Measurements from ENCODE around the gene DBN1.
A peak's percentile ranks its signal among the peaks of the same experiment; 100 is the strongest.

Gene DBN1

DNA sequence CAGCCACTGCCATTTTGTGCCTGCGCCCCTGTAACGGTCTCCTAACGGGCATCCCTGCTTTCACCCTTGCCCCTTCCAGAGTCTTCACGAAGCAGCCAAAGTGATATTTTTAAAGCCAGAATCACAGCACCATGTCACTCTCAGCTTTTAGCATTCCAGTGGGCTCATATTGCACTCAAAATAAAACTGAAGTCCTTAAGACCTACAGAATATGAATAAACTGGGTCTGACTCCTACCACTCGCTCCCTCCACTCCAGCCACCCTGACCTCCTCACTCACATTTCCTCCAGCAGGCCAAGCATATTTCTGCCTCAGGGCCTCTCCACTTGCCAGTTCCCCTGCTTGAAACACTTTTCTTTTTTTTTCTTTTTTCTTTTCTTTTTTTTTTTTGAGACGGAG, 26.4 kb upstream of the DBN1 start:
- DNase-seq (ENCODE audit: low read depth): no peak
- TF ChIP-seq, protein P1, sequence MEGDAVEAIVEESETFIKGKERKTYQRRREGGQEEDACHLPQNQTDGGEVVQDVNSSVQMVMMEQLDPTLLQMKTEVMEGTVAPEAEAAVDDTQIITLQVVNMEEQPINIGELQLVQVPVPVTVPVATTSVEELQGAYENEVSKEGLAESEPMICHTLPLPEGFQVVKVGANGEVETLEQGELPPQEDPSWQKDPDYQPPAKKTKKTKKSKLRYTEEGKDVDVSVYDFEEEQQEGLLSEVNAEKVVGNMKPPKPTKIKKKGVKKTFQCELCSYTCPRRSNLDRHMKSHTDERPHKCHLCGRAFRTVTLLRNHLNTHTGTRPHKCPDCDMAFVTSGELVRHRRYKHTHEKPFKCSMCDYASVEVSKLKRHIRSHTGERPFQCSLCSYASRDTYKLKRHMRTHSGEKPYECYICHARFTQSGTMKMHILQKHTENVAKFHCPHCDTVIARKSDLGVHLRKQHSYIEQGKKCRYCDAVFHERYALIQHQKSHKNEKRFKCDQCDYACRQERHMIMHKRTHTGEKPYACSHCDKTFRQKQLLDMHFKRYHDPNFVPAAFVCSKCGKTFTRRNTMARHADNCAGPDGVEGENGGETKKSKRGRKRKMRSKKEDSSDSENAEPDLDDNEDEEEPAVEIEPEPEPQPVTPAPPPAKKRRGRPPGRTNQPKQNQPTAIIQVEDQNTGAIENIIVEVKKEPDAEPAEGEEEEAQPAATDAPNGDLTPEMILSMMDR (IDR thresholded peaks at IDR 0.05; ENCODE audit: insufficient read depth, low read depth, low read length, missing control alignments): no peak
- no peak overlapping the region for H3K4me3 ChIP-seq (ENCODE audit: low read depth, low read length)

DNA sequence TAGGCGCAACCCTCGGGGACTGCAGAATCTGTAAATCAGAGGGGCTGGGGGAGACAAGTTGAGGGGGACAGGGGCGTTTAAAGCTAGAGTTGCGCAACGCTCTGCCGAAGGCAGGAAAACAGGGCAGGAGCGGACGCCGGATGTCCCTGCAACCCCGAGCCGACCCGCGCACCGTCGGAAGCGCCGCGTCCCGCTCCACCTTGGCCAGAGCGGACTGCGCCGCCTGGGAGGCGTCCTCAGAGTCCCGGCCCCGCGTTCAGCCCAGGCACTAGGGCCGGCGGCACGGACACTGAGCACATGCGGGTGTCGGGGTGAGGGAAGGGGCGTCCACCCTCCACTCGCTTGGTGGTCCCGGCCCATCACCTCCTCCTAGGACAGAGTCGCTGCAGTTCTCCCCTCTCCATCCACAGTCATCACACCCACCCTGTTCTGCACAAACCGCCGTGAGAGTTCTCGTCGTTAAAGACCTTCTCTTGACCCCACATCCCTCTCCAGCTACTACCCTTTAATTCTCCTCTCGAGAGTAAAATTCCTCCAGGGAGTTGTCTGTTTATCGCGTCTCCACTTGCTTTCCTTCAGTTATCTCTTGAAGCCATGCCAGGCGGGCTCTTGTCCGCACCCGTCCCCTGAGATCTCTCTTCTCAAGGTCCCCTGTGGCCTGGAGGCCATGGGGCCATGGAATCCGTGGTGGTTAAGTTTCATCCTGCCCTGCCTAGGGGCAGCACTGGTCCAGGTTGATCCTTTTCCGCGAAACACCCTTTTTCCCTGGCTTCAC, 24.8 kb upstream of the DBN1 start:
- DNase-seq (ENCODE audit: low read depth): peak; percentile 44
- H3K4me3 ChIP-seq (ENCODE audit: low read depth, low read length): peak overlapping the region; percentile 82
- TF ChIP-seq, protein P1 (IDR thresholded peaks at IDR 0.05; ENCODE audit: insufficient read depth, low read depth, low read length, missing control alignments): no peak

DNA sequence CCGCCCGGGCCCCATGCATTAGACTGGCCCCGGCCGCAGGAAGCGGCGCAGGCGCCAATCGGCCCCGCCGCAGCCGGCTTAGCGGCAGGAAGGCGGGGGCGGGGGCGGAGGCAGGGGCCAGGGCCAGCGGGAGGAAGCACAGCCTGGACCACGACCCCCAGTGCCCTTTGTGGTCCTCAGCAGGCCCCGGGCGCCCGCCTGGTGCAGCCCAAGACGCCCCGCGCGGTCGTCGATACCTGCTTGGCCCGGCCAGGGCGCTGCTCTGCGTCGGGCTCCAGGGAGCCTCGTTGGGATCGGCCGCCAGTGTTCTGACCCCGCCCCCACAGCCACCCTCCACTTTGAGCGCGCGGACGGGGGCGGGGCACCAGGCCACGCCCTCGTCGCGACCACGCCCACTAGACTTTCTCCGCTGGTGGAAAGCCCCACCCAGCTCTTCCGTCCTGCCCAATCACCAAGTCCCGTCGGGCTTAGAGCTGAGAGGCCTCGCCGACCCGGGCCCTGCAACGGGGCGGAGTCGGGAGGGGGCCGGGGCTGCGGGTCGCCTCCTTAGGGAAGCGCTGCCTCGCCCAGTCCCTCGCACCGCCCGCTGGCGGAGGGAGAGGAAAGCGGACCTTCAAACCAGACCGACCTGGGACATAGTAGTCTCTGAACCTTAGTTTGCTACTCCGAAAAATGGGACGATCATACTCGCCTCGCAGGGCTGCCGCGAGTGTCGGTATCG, 24.0 kb upstream of the DBN1 start, which contains the start of gene PDLIM7:
TSS of gene PDLIM7 (minus strand) at position 313 of the 721 bp plus-strand sequence. CDS start 1,092 bp downstream, outside the sequence.
- H3K4me3 ChIP-seq (ENCODE audit: low read depth, low read length): peak within 1 kb of the TSS; percentile 82
- TF ChIP-seq, protein P1 (IDR thresholded peaks at IDR 0.05; ENCODE audit: insufficient read depth, low read depth, low read length, missing control alignments): no peak
- DNase-seq (ENCODE audit: low read depth): peak; percentile 97

DNA sequence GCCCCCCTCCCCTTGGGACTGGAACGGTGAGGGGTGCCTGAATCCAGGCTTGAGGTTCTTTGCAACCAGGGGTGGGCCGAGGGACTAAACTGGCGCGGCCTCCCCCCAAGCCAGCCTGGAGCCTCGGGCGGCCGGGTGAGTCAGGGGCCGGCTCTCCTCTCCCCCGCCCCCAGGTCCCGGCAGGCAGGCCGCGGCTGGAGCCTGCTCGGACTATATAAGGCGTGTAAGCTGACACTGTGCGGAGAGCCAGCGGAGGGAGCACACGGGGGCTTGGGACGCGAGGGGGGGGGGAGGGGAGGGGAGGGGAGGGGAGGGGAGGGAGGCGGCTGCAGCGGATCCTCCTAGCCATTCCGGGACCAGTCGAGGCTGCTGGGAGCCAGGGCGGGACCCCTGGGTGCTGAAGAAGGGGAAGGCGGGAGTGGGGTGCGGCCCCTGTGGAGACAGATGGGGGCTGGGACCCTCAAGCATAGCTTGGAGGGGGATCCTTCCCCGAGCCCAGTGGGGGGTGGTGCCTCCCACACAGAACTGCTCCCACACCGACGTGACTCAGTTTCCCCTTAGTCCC, 23.4 kb upstream of the DBN1 start:
- peak; percentile 46 for DNase-seq (ENCODE audit: low read depth)
- peak overlapping the region; percentile 82 for H3K4me3 ChIP-seq (ENCODE audit: low read depth, low read length)
- TF ChIP-seq, protein P1 (IDR thresholded peaks at IDR 0.05; ENCODE audit: insufficient read depth, low read depth, low read length, missing control alignments): no peak

DNA sequence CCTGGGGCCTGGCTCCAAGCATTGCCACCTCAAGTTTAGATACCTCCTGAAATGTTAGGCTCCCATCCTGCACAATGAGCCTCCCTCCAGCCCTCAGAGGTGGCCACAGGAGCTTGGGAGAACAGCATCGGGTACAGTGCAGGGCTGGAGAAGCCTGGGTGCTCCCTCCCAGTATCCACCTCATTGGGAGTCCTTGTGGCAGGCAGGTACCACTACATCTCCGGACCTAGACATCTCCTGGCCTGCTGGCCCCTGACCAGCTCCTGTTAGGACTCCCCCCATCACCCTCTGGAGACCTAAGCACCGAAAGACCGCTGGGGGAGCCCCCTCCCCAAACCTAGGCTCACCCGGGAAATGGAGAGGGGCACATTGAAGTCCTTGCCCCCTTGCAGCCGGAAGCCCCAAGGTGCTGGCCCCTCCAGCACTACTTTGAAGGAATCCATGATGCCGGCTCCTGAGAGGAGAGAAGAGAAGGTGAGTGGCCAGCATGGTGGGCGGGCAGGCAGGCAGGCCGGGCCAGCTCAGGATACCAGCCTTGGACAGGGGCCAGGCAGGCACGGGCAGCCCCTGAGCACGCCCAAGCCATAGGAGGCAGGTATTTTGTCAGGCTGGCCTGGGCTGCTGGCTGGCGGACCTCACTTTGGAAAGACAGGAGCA, 22.8 kb upstream of the DBN1 start:
- H3K4me3 ChIP-seq (ENCODE audit: low read depth, low read length): peak overlapping the region; percentile 82
- peak; percentile 35 for DNase-seq (ENCODE audit: low read depth)
- TF ChIP-seq, protein P1 (IDR thresholded peaks at IDR 0.05; ENCODE audit: insufficient read depth, low read depth, low read length, missing control alignments): peak; percentile 12

DNA sequence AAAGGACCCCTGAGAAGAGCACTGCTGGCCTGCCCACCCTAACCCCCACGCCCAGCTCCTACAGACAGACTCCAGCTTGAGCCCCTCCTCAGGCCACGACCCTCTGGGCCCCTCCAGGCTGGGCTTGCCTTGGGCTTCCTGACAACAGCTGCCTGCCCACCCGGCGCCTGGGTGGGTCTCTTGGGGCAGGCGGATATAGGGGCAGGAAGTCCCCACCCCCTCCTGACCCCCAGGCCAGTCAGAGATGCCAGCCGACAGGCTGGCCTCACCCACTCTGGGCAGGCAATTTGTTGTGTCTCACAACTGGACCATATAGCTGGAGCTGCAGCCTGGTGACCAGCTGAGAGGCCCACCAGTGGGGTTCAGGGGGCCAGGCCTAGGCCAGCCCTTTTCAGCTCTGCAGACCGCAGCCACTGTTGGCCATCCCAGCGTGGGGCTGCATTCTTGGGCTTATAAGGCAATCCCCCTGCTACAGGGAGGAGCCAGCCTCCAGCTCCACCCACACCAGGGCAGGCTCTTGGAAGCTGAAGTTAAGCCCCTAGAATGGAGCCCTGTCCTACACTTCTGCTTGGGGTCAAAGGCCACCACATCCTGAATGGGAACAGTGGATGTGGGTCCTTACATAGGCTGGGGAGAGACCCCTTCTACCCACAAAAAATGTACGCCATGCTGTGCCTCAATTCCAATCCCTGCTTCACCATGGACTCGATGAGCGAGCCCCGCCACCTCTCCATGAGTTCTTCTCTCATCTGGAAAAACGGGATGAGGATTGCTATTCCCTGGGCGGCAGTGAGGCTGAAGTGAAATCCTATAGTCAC, 22.0 kb upstream of the DBN1 start:
- H3K4me3 ChIP-seq (ENCODE audit: low read depth, low read length): no peak overlapping the region
- TF ChIP-seq, protein P1 (IDR thresholded peaks at IDR 0.05; ENCODE audit: insufficient read depth, low read depth, low read length, missing control alignments): no peak
- DNase-seq (ENCODE audit: low read depth): peak; percentile 60
